K562 (cell line): ENCODE results near the gene AFAP1. TPM values are rescaled to one million over a fixed set of nuclear protein-coding genes. Genes with fewer than 3 reads are reported as not detected.

Experiments used
- ATAC-seq: fragments of 200-7000 bp; cut with Tn5 transposase; 3 replicates; pipeline ENCODE4 v1.9.1; 2020; ENCODE audit warnings: moderate library complexity
- BruUV-seq: library from RNA; stranded (reverse); fragments of 400-500 nt; replicated peaks from 2 replicates; lab custom pipeline; 2021; lab: Mats Ljungman, UMichigan
- CTCF ChIA-PET: fragments of 300-600 bp; formaldehyde crosslinking; extraction: SDS; loops from one replicate; lab custom pipeline; 2021; ENCODE audit warnings: low intra/inter-chr PET ratio; lab: Yijun Ruan, JAX
- POLR2A ChIA-PET: fragments of 300-600, 350-650 bp; sonication (Branson Sonifier 250); formaldehyde crosslinking; extraction: SDS; loops from one replicate; lab custom pipeline; 2021; ENCODE audit warnings: antibody characterized with exemption, inconsistent platforms; lab: Yijun Ruan, JAX
- DNase-seq, 4 experiments: peaks; one replicate each; pipeline versions ENCODE4 v3.0.0 to v3.0.0-alpha.2; 2011 to 2018; ENCODE audit warnings: low spot score in 3 of 4, mixed read lengths in 3 of 4; ENCODE audit errors: extremely low read depth in 1 of 4
- FAIRE-seq: peaks from 2 replicates; lab custom pipeline; 2011; peaks lifted over from hg19 to GRCh38; lab: Jason Lieb, UNC
- H2AFZ ChIP-seq: 2 replicates; pipeline ENCODE4 v1.6.0; 2011; ENCODE audit warnings: low read depth, low read length, control low read depth, inconsistent platforms
- H3K27ac ChIP-seq: fragments of 200-600 bp; 3 replicates; pipeline ENCODE4 v1.8.0; 2011; ENCODE audit warnings: low read depth, mild to moderate bottlenecking, control low read depth, inconsistent platforms, low read length, moderate library complexity, mixed read lengths; ENCODE audit errors: extremely low read depth
- H3K27me3 ChIP-seq, 2 experiments: fragments of 300-600 bp in 1 of 2; 2 replicates in 1 of 2; 3 replicates in 1 of 2; pipeline versions ENCODE4 v1.6.0 to v1.8.0; 2011; ENCODE audit warnings: inconsistent platforms in 2 of 2, low read length in 2 of 2, mild to moderate bottlenecking in 1 of 2, mixed read lengths in 1 of 2, moderate library complexity in 1 of 2; ENCODE audit not compliant: control insufficient read depth in 2 of 2, insufficient read depth in 2 of 2
- H3K36me3 ChIP-seq: fragments of 300-600 bp; 3 replicates; pipeline ENCODE4 v1.8.0; 2011; ENCODE audit warnings: mild to moderate bottlenecking, low read length, inconsistent platforms; ENCODE audit not compliant: control insufficient read depth, insufficient read depth
- H3K4me1 ChIP-seq, 2 experiments: fragments of 200-600 bp in 1 of 2; replicated peaks in 1 of 2; 2 replicates in 1 of 2; 3 replicates in 1 of 2; pipeline versions ENCODE4 v1.5.1 to v1.8.0; 2011; ENCODE audit warnings: inconsistent platforms in 2 of 2, low read length in 2 of 2, mild to moderate bottlenecking in 1 of 2, mixed read lengths in 1 of 2, moderate library complexity in 1 of 2; ENCODE audit not compliant: control insufficient read depth in 2 of 2, insufficient read depth in 2 of 2
- H3K4me2 ChIP-seq: 2 replicates; pipeline ENCODE4 v1.6.1; 2011; ENCODE audit warnings: low read length, control low read depth, inconsistent platforms, mixed read lengths; ENCODE audit not compliant: insufficient read depth
- H3K4me3 ChIP-seq: fragments of 200-600 bp; sonication (generic), shearing (Covaris generic); 2 replicates; pipeline ENCODE4 v1.5.1; 2016; ENCODE audit warnings: control low read depth, inconsistent platforms
- H3K79me2 ChIP-seq: fragments of 200-600 bp; 3 replicates; pipeline ENCODE4 v1.8.0; 2011; ENCODE audit warnings: low read length, inconsistent platforms; ENCODE audit not compliant: control insufficient read depth, insufficient read depth
- H3K9ac ChIP-seq, 2 experiments: 2 replicates each; pipeline versions ENCODE4 v1.6.0 to v1.6.1; 2011; ENCODE audit warnings: low read depth in 2 of 2, low read length in 2 of 2, control low read depth in 1 of 2, inconsistent platforms in 1 of 2, mild to moderate bottlenecking in 1 of 2, mixed read lengths in 1 of 2; ENCODE audit not compliant: insufficient read depth in 1 of 2
- H3K9me1 ChIP-seq: one replicate; pipeline ENCODE4 v1.6.0; 2011; ENCODE audit warnings: inconsistent platforms, mild to moderate bottlenecking, low read length, moderate library complexity; ENCODE audit not compliant: control insufficient read depth, insufficient read depth
- H3K9me3 ChIP-seq: replicated peaks from 2 replicates; pipeline ENCODE4 v1.5.1; 2011; ENCODE audit warnings: low read depth, low read length, inconsistent platforms; ENCODE audit not compliant: control insufficient read depth, insufficient read depth
- H4K20me1 ChIP-seq: replicated peaks from 2 replicates; pipeline ENCODE4 v1.6.1; 2011; ENCODE audit warnings: low read length, inconsistent platforms, mixed read lengths; ENCODE audit not compliant: control insufficient read depth, insufficient read depth
- CHCHD3 ChIP-seq: fragments of 250-450 bp; sonication (Bioruptor Pico); IDR thresholded peaks from 2 replicates; pipeline ENCODE4 v2.1.2; 2022; ENCODE audit warnings: mild to moderate bottlenecking
- HDAC6 ChIP-seq: IDR thresholded peaks from 2 replicates; pipeline ENCODE4 v1.6.1; 2012; ENCODE audit warnings: low read depth, mild to moderate bottlenecking, control low read depth, inconsistent platforms, low read length, moderate library complexity
- MCM5 ChIP-seq: fragments of 450-650 bp; IDR thresholded peaks from 2 replicates; pipeline ENCODE4 v1.6.1; 2016; ENCODE audit warnings: low read depth
- MTA1 ChIP-seq: fragments of 450-650 bp; IDR thresholded peaks from 2 replicates; pipeline ENCODE4 v1.6.1; 2017; ENCODE audit warnings: borderline replicate concordance
- NBN ChIP-seq: fragments of 450-650 bp; IDR thresholded peaks from 2 replicates; pipeline ENCODE4 v1.6.1; 2016; ENCODE audit warnings: low read depth, mild to moderate bottlenecking
- PHF21A ChIP-seq: fragments of 450-650 bp; IDR thresholded peaks from 2 replicates; pipeline ENCODE4 v1.6.1; 2017; ENCODE audit warnings: low read depth, borderline replicate concordance
- SMARCA4 ChIP-seq: fragments of 450-650 bp; IDR thresholded peaks from 2 replicates; pipeline ENCODE4 v1.6.1; 2016
- TAL1 ChIP-seq: fragments of 450-650 bp; IDR thresholded peaks from 2 replicates; pipeline ENCODE4 v1.6.1; 2016; ENCODE audit warnings: mild to moderate bottlenecking
- ZNF12 ChIP-seq: sonication (generic); formaldehyde crosslinking; IDR thresholded peaks from 2 replicates; pipeline ENCODE4 v1.4.0; 2020; ENCODE audit warnings: mild to moderate bottlenecking, missing genetic modification reagents
- WGBS: fragments of 100-300 bp; shearing (Covaris generic); methylation state at CpG from one replicate; pipeline ENCODE4 v1.1.6; 2016; ENCODE audit warnings: low coverage, mixed read lengths; ENCODE audit not compliant: insufficient coverage; ENCODE audit errors: missing lambda C conversion rate; 5-methylcytosine and 5-hydroxymethylcytosine counted together
- in situ Hi-C: fragments of 300-500 bp; cut with MboI; formaldehyde crosslinking; loops from 4 replicates; pipeline ENCODE4 v1.15.0; 2018; ENCODE audit warnings: inconsistent platforms, mixed read lengths
- intact Hi-C: fragments of 100-400 bp; cut with micrococcal nuclease; formaldehyde crosslinking; loops from 2 replicates; pipeline ENCODE4 v1.14.2; 2022
- polyA plus RNA-seq, 8 experiments: library from polyadenylated mRNA; depleted of rRNA in 4 of 8; stranded (reverse) in 5 of 8; unstranded in 3 of 8; fragments of >200 nt; fragmentation: Nextera tagmentation in 2 of 8; fragmentation: Illumina TruSeq in 1 of 8; extraction: Ambion mirVana in 2 of 8; extraction: Trizol in 1 of 8; gene quantifications; 2 replicates each; pipeline versions ENCODE4 v1.2.1 to v1.2.3, GENCODE V29; 2011 to 2014; ENCODE audit warnings: inconsistent platforms in 1 of 8, missing spikeins in 1 of 8
- total RNA-seq, 7 experiments: library from RNA; depleted of rRNA in 6 of 7; stranded (reverse); fragments of >200 nt in 6 of 7; fragmentation: Illumina TruSeq in 2 of 7; extraction: Trizol in 2 of 7; gene quantifications; 2 replicates each; pipeline versions ENCODE4 v1.2.1 to v1.2.3, GENCODE V29; 2011 to 2021; ENCODE audit warnings: low replicate concordance in 1 of 7

AFAP1 gene
- total and polyA plus RNA-seq, 9 of the 15 experiments (the other 6 are each of a cell fraction or from before 2014, with no cell fraction given) = 0.07 to 0.42 (median 0.12) TPM; not detected in 1

DNA sequence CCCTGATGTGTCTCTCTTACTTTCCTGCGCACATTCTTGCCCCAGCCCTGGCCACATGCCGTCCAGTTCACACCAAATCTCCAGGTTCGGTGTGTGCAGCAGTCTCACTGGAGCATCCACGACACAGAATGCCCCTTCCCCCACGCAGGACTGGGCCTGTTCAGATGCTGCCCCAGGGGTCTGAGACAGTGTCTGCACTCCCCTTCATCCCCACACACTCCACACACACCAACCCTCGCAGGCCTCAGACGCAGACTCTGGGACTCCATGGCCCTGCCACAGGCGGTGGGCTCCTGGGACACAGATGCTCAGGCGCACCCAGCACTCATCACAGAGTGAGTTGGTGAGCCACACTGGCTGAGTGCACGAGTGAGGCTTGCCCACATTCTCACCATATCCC is 83.9 kb downstream of the AFAP1 start:
- Histone ChIP-seq H3K9me3 (0 out of 2 replicates have a peak, but pooled peaks cover 2% of the 10 kb centered on the region), H3K79me2 (no peaks in the 10 kb centered on the region), H3K36me3 (no peaks in the 10 kb centered on the region), H4K20me1 (peaks cover 6% of the 10 kb centered on the region; the same call in 1 of the 2 replicates), H2AFZ (no peak overlapping the region), H3K27ac (no peak overlapping the region), H3K9me1 (no peaks in the 10 kb centered on the region), H3K27me3 (peaks cover 13 to 62% of the 10 kb centered on the region in 2 experiments), H3K4me3 (no peak overlapping the region), H3K9ac (no peak overlapping the region), H3K4me1 (no peaks in the 10 kb centered on the region), H3K4me2 (no peak overlapping the region)
- 0% methylated on average over 10 of the region's 10 CpGs for WGBS
- no TSS peak for BruUV-seq
- in situ Hi-C loops = no loop called here
- no peak for ATAC-seq
- intact Hi-C loops = no loop called here
- CTCF ChIA-PET = no interaction called here
- FAIRE-seq = no peak
- DNase-seq = no peak
- TF ChIP-seq NBN (no peak), MCM5 (no peak)
- POLR2A ChIA-PET = no interaction called here

DNA sequence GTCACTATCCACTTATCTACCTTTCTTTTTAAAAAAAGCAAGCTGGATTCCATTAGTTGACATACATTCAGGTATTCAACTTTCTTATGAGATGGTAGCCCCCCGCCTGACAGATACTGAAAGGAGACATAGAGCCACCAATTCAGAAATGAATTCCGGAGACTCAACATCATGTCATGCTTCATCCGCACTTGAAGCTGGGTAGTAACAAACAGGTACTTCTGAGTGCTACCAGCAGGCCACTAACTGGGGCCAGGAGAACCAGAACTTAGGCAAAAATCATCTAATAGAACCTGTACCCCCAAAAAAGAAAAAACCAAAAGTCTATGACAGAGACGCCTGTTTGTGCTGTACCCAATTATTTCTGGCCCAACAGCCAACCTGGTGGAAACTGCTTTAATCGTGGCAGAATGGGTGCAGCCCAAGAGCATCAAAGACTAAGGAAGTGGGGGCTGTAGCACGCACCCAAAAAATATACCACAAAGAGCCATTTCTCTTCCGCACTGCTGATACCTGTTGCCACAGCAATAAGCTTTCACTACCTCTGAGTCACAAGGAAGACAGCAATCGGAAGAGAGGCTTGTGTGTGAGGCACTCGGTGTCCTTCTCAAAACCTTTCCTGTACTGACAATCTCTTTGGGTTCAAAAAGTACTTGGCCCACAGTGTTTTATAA is 84.8 kb downstream of the AFAP1 start:
- no peak for ATAC-seq
- no peak overlapping the region for H3K27ac ChIP-seq

More for the DNA sequence above, 84.8 kb downstream of the AFAP1 start:
- no peaks in the 10 kb centered on the region for H3K4me1 ChIP-seq
- ChIA-PET POLR2A (interaction anchor here (0.7 to 0.8 kb wide), 2 partner anchors 143 to 217 kb away, joined by 3 to 5 read pairs; no protein-coding TSS in a partner anchor), CTCF (interaction anchor here (1.2 kb wide), 1 partner anchor 51 kb away, joined by 3 read pairs; no protein-coding TSS in a partner anchor)
- H3K9me1 ChIP-seq = no peaks in the 10 kb centered on the region
- H3K9me3 ChIP-seq = 0 out of 2 replicates have a peak, but pooled peaks cover 2% of the 10 kb centered on the region
- no peak overlapping the region for H3K4me3 ChIP-seq
- H4K20me1 ChIP-seq = peaks cover 7% of the 10 kb centered on the region; the same call in 1 of the 2 replicates
- in situ Hi-C loops = loop anchor here (5.0 kb wide), 1 partner anchor 53 kb away; no protein-coding TSS in a partner anchor
- no TSS peak for BruUV-seq
- FAIRE-seq = no peak
- WGBS = 0% methylated on average over 9 of the region's 9 CpGs
- no peak overlapping the region for H3K9ac ChIP-seq
- no peak overlapping the region for H2AFZ ChIP-seq
- H3K4me2 ChIP-seq = no peak overlapping the region
- H3K79me2 ChIP-seq = no peaks in the 10 kb centered on the region
- no peaks in the 10 kb centered on the region for H3K36me3 ChIP-seq
- peaks cover 11 to 61% of the 10 kb centered on the region in 2 experiments for H3K27me3 ChIP-seq
- DNase-seq = no peak
- TF ChIP-seq ZNF12 (CRISPR knock-in tag) (no peak), MTA1 (no peak), PHF21A (no peak), CHCHD3 (no peak), SMARCA4 (no peak), TAL1 (no peak), HDAC6 (no peak)
- TF ChIP-seq, all 486 proteins: peak for 0
- intact Hi-C loops = no loop called here
